ENCODE results near the gene ST8SIA6.
"Not testable (repeated sequence)": the region's sequence is repeated elsewhere in the genome, so short reads cannot be mapped to it uniquely, and the experiment has no call there.

ST8SIA6 gene

GRCh38 chr10:17425584-17426262, 28.7 kb downstream of the ST8SIA6 start:
- no peak for DNase-seq

- DNase-seq = no peak
These were observed 30.7 kb downstream of the ST8SIA6 start for GRCh38 chr10:17423632-17424186.

- DNase-seq = no peak
These were observed 31.5 kb downstream of the ST8SIA6 start for GRCh38 chr10:17422931-17423330.

GRCh38 chr10:17418249-17418648, 36.1 kb downstream of the ST8SIA6 start:
- no peak for DNase-seq

GRCh38 chr10:17416442-17417211, 37.8 kb downstream of the ST8SIA6 start:
- no peak for DNase-seq

GRCh38 chr10:17415046-17415658, 39.2 kb downstream of the ST8SIA6 start:
- no peak for DNase-seq

- no peak for DNase-seq
These were observed 39.9 kb downstream of the ST8SIA6 start for GRCh38 chr10:17414484-17414883.

GRCh38 chr10:17413876-17414275, 40.5 kb downstream of the ST8SIA6 start:
- no peak for DNase-seq

GRCh38 chr10:17412323-17412722, 42.1 kb downstream of the ST8SIA6 start:
- DNase-seq = no peak

- DNase-seq = no peak
These were observed 43.5 kb downstream of the ST8SIA6 start for GRCh38 chr10:17410907-17411306.

- no peak for DNase-seq
These were observed 45.1 kb downstream of the ST8SIA6 start for GRCh38 chr10:17409170-17409733.

- DNase-seq = no peak
These were observed 47.3 kb downstream of the ST8SIA6 start for GRCh38 chr10:17407047-17407446.

- no peak for DNase-seq
These were observed 48.2 kb downstream of the ST8SIA6 start for GRCh38 chr10:17406036-17406834.

- DNase-seq = no peak
These were observed 51.2 kb downstream of the ST8SIA6 start for GRCh38 chr10:17403161-17403560.

GRCh38 chr10:17402040-17402439, 52.4 kb downstream of the ST8SIA6 start:
- DNase-seq = not testable (repeated sequence)

GRCh38 chr10:17396004-17396403, 58.4 kb downstream of the ST8SIA6 start:
- DNase-seq = no peak

- no peak for DNase-seq
These were observed 59.5 kb downstream of the ST8SIA6 start for GRCh38 chr10:17394854-17395253.

- no peak for DNase-seq
These were observed 66.4 kb downstream of the ST8SIA6 start for GRCh38 chr10:17387861-17388503.

- DNase-seq = peak; percentile 97
These were observed 67.7 kb downstream of the ST8SIA6 start for GRCh38 chr10:17386616-17387075.

- DNase-seq = no peak
These were observed 68.4 kb downstream of the ST8SIA6 start for GRCh38 chr10:17386021-17386420.

- DNase-seq = no peak
These were observed 69.3 kb downstream of the ST8SIA6 start for GRCh38 chr10:17385066-17385465.

Measured in RPMI8226 (cell line).